Stimulated activated CD4-positive, alpha-beta T cell treated with anti-CD3 and anti-CD28 coated beads, Interleukin-1b, Interleukin-23, amount 100 ng/mL, for 48 hours (primary cell): Measurements from ENCODE around the gene CTNNA2.
A peak's percentile ranks its signal among the peaks of the same experiment; 100 is the strongest.
"Not testable (repeated sequence)": the region's sequence is repeated elsewhere in the genome, so short reads cannot be mapped to it uniquely, and the experiment has no call there.

Source experiments
- DNase-seq: peaks from one replicate; pipeline ENCODE4 v3.0.0-alpha.2; 2020

The CTNNA2 gene

GRCh38 chr2:80167284-80167808, 654.5 kb downstream of the CTNNA2 start:
- DNase-seq, result no peak

GRCh38 chr2:80168037-80168436, 655.2 kb downstream of the CTNNA2 start:
- no peak for DNase-seq

- no peak for DNase-seq
Measured at GRCh38 chr2:80168801-80169200, 656.0 kb downstream of the CTNNA2 start.

- no peak for DNase-seq
Measured at GRCh38 chr2:80169811-80170594, 657.2 kb downstream of the CTNNA2 start.

GRCh38 chr2:80185091-80185490, 672.2 kb downstream of the CTNNA2 start:
- no peak for DNase-seq

- DNase-seq, result no peak
Measured at GRCh38 chr2:80186262-80186661, 673.4 kb downstream of the CTNNA2 start.

- no peak for DNase-seq
Measured at GRCh38 chr2:80187156-80187555, 674.3 kb downstream of the CTNNA2 start.

- DNase-seq, result no peak
Measured at GRCh38 chr2:80190166-80190565, 677.3 kb downstream of the CTNNA2 start.

GRCh38 chr2:80193566-80193965, 680.7 kb downstream of the CTNNA2 start:
- no peak for DNase-seq

- DNase-seq, result no peak
Measured at GRCh38 chr2:80195034-80195433, 682.2 kb downstream of the CTNNA2 start.

GRCh38 chr2:80198042-80198441, 685.2 kb downstream of the CTNNA2 start:
- no peak for DNase-seq

GRCh38 chr2:80199504-80199903, 686.7 kb downstream of the CTNNA2 start:
- no peak for DNase-seq

- not testable (repeated sequence) for DNase-seq
Measured at GRCh38 chr2:80203929-80204328, 691.1 kb downstream of the CTNNA2 start.

- no peak for DNase-seq
Measured at GRCh38 chr2:80205498-80205897, 692.6 kb downstream of the CTNNA2 start.

- DNase-seq, result no peak
Measured at GRCh38 chr2:80209458-80209857, 696.6 kb downstream of the CTNNA2 start.

- DNase-seq, result no peak
Measured at GRCh38 chr2:80217446-80217845, 704.6 kb downstream of the CTNNA2 start.

- no peak for DNase-seq
Measured at GRCh38 chr2:80222644-80223043, 709.8 kb downstream of the CTNNA2 start.

GRCh38 chr2:80231421-80231820, 718.6 kb downstream of the CTNNA2 start:
- no peak for DNase-seq

- no peak for DNase-seq
Measured at GRCh38 chr2:80233333-80233732, 720.5 kb downstream of the CTNNA2 start.

- peak; percentile 3 for DNase-seq
Measured at GRCh38 chr2:80238692-80239469, 726.0 kb downstream of the CTNNA2 start.

GRCh38 chr2:80242355-80242910, 729.6 kb downstream of the CTNNA2 start:
- no peak for DNase-seq

GRCh38 chr2:80244905-80245584, 732.2 kb downstream of the CTNNA2 start:
- no peak for DNase-seq

GRCh38 chr2:80246534-80246933, 733.7 kb downstream of the CTNNA2 start:
- DNase-seq, result no peak
